Stomach (tissue), 4 donors: ENCODE data around the gene NWD2.

Experiments
- POLR2AphosphoS5 ChIP-seq, 3 donors: sonication (generic); formaldehyde crosslinking; IDR thresholded peaks; one replicate each; pipeline ENCODE4 v1.6.1; 2016; ENCODE audit warnings: antibody characterized with exemption in 3 of 3
- TF ChIP-seq, protein P1 (sequence below), 7 experiments: fragments of 450-650 bp in 4 of 7; fragments of 200-600 bp in 3 of 7; sonication (generic) in 3 of 7; IDR thresholded peaks; one replicate each; pipeline ENCODE4 v1.5.1; 2016 to 2019; ENCODE audit warnings: antibody characterized with exemption in 7 of 7, control low read depth in 2 of 7, mild to moderate bottlenecking in 1 of 7

DNA sequence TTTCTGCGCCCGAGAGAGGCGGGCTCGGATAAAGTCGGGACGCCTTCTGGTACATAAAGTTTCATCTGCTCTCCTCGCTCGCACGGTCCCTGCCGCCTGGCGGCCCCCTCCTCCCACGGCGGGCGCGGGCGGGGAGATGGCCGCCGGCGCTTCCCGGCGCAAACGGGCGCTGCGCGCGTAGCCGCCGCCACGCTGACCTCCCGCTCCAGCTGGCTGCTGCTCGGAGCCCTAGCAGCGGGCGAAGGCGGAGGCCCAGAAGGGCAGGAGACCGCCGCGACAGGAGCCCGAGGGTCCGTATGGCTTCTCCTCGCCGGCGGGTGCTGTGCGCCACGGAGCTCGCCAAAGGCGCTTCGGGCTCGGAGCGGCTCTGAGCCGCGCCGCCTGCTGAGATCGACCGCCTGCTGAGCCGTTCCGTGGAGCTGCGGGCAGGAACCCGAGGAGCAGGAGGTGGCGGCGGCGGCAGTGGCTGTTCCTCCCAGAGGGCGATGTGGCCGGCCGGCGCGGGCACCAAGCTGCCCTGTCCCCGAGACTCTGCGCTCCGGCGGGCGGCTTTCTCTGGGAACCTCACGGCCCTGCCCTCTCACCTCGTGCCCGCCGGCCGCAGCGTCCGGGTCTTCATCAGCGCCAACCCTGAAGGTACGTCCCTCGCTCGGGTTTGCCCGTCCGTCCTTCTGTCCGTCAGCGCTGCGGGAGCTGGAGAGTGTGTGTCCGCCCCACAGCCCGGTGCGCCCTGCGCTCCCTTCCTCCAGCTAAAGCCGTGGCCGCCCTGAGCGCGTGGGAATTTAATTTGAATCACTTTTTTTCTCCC is at the start of gene NWD2:
- TF ChIP-seq, protein P1, sequence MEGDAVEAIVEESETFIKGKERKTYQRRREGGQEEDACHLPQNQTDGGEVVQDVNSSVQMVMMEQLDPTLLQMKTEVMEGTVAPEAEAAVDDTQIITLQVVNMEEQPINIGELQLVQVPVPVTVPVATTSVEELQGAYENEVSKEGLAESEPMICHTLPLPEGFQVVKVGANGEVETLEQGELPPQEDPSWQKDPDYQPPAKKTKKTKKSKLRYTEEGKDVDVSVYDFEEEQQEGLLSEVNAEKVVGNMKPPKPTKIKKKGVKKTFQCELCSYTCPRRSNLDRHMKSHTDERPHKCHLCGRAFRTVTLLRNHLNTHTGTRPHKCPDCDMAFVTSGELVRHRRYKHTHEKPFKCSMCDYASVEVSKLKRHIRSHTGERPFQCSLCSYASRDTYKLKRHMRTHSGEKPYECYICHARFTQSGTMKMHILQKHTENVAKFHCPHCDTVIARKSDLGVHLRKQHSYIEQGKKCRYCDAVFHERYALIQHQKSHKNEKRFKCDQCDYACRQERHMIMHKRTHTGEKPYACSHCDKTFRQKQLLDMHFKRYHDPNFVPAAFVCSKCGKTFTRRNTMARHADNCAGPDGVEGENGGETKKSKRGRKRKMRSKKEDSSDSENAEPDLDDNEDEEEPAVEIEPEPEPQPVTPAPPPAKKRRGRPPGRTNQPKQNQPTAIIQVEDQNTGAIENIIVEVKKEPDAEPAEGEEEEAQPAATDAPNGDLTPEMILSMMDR (IDR thresholded peaks at IDR 0.05): no peak
- TF ChIP-seq POLR2AphosphoS5 (IDR thresholded peaks at IDR 0.05): no peak
